ENCODE measurements around the gene LY6G5C. TPM values are rescaled to one million over a fixed set of nuclear protein-coding genes. Genes with fewer than 3 reads are reported as not detected.

LY6G5C gene
- total RNA-seq, 1 donor from 2014 or later, result 2.4 TPM

GRCh38 chr6:31662124-31662723 lies 18.6 kb downstream of the LY6G5C start:
- H3K4me3 Mint-ChIP-seq (ENCODE audit: unreplicated experiment), result no peak overlapping the region
- TF ChIP-seq, protein P1, sequence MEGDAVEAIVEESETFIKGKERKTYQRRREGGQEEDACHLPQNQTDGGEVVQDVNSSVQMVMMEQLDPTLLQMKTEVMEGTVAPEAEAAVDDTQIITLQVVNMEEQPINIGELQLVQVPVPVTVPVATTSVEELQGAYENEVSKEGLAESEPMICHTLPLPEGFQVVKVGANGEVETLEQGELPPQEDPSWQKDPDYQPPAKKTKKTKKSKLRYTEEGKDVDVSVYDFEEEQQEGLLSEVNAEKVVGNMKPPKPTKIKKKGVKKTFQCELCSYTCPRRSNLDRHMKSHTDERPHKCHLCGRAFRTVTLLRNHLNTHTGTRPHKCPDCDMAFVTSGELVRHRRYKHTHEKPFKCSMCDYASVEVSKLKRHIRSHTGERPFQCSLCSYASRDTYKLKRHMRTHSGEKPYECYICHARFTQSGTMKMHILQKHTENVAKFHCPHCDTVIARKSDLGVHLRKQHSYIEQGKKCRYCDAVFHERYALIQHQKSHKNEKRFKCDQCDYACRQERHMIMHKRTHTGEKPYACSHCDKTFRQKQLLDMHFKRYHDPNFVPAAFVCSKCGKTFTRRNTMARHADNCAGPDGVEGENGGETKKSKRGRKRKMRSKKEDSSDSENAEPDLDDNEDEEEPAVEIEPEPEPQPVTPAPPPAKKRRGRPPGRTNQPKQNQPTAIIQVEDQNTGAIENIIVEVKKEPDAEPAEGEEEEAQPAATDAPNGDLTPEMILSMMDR (IDR thresholded peaks at IDR 0.05), result no peak
- peak overlapping the region; percentile 12 for H3K27ac Mint-ChIP-seq (ENCODE audit: unreplicated experiment)
- H3K27me3 Mint-ChIP-seq (ENCODE audit: low read depth), result no peaks in the 10 kb centered on the region
- no peaks in the 10 kb centered on the region for H3K9me3 Mint-ChIP-seq (ENCODE audit: low read depth)
- no peak for DNase-seq (ENCODE audit: low spot score)
- peaks cover 72% of the 10 kb centered on the region for H3K4me1 Mint-ChIP-seq (ENCODE audit: low read depth)
- peaks cover 2% of the 10 kb centered on the region for H3K36me3 Mint-ChIP-seq (ENCODE audit: low read depth)

- peak overlapping the region; percentile 82 for H3K27ac Mint-ChIP-seq (ENCODE audit: unreplicated experiment)
- peaks cover 2% of the 10 kb centered on the region for H3K36me3 Mint-ChIP-seq (ENCODE audit: low read depth)
- H3K4me1 Mint-ChIP-seq (ENCODE audit: low read depth), result peaks cover 67% of the 10 kb centered on the region
- H3K9me3 Mint-ChIP-seq (ENCODE audit: low read depth), result no peaks in the 10 kb centered on the region
- H3K4me3 Mint-ChIP-seq (ENCODE audit: unreplicated experiment), result peak overlapping the region; percentile 83
- H3K27me3 Mint-ChIP-seq (ENCODE audit: low read depth), result no peaks in the 10 kb centered on the region
- DNase-seq (ENCODE audit: low spot score), result no peak
- TF ChIP-seq, protein P1 (IDR thresholded peaks at IDR 0.05), result no peak
Observed at GRCh38 chr6:31661262-31662123, 19.4 kb downstream of the LY6G5C start.

DNA sequence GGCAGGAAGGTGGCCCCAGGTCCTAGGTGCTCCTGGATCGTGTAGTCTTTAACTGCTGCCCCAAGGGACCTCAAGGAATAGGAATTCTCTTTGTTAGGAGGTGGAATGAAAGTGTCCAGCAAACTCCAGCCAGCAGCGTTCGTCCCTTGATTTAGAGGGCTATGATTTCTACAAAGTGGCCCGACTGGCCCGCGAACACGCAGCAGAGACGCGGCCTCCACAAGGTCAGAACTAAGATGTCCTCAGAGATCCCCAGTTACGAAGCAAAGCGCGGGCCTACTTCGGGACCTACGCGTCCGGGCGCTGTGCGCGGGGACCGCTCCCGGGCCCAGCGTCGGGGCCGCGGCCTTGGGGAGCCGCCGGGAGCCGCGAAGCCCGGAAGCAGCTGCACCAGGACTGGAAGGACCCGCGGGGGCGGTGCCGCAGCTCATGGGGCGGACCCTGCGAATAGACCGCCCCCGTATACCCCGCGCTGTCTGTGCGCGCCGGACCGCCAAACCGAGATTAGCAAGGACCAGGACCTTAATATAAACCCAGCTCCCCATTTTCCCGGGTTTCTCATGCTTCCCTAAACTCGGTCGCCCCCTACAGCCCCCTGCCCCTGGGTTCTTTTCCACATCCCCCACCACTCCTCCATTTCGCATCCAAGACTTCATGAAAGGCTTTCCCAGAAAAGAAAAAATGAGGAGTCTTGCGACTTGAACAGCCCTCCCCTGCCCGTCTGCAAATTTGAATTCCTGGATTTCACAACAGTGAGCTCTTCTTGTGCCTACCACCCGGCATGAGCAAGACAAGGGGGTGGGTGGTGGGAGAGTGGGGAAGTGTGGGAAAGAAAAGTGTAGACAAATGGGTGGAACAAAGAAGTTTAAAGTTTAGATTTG lies 20.2 kb downstream of the LY6G5C start, which contains the start of gene C6orf47:
TSS of gene C6orf47 (minus strand) at position 398 of the 881 bp plus-strand sequence. CDS start 831 bp downstream, outside the sequence.
- Mint-ChIP-seq H3K4me3 (ENCODE audit: unreplicated experiment) (peak within 1 kb of the TSS; percentile 83), H3K27ac (ENCODE audit: unreplicated experiment) (peak within 1 kb of the TSS; percentile 82), H3K27me3 (ENCODE audit: low read depth) (no peaks in the 10 kb centered on the region), H3K36me3 (ENCODE audit: low read depth) (peaks cover 2% of the 10 kb centered on the region), H3K9me3 (ENCODE audit: low read depth) (no peaks in the 10 kb centered on the region), H3K4me1 (ENCODE audit: low read depth) (peaks cover 63% of the 10 kb centered on the region)
- TF ChIP-seq, protein P1 (IDR thresholded peaks at IDR 0.05), result peak; percentile 22
- no peak for DNase-seq (ENCODE audit: low spot score)

DNA sequence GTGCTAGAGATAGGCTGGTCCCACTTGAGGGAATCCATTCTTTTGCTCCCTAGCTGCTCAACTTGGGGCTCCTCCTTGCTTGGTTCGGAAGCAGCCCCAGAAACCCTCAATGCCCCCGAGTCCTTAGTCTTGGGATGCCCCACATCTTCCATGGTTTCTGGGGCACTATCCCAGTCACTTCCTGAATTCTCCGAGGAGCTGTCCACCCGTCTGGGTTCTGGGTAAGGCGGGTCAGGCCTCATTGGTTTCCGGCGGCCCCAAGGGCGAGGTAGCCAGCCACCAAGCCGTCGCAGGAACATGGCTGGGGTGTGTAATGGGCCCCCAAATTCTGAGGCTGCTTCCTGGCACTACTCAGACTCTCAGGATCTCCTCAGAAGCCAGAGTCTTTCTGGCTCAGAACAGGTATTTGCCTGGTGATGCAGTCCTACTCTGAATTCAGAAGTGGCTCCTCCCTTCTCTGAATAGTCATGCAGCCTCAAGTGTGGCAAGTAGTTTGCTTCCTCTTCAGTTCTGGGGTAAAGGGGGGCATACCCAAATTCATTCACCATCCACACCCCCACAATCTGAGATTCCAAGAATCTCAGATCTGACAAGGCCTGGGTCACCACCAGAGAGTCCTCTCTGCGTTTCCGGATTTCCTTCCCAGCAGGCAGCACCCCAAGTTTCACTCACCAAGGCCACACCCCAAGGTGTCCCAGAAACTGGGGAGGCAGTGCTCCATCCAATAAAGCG lies 21.1 kb downstream of the LY6G5C start:
- Mint-ChIP-seq H3K27me3 (ENCODE audit: low read depth) (no peaks in the 10 kb centered on the region), H3K36me3 (ENCODE audit: low read depth) (peaks cover 2% of the 10 kb centered on the region), H3K27ac (ENCODE audit: unreplicated experiment) (peak overlapping the region; percentile 79), H3K4me1 (ENCODE audit: low read depth) (peaks cover 62% of the 10 kb centered on the region), H3K4me3 (ENCODE audit: unreplicated experiment) (peak overlapping the region; percentile 83), H3K9me3 (ENCODE audit: low read depth) (no peaks in the 10 kb centered on the region)
- TF ChIP-seq, protein P1 (IDR thresholded peaks at IDR 0.05), result no peak
- DNase-seq (ENCODE audit: low spot score), result no peak

Measured in chondrocyte (in vitro differentiated cells).